Mucosa of descending colon (tissue), 3 donors: ENCODE measurements around the gene NFIX. TPM values are rescaled to one million over a fixed set of nuclear protein-coding genes. Genes with fewer than 3 reads are reported as not detected.
"Not testable (repeated sequence)": the region's sequence is repeated elsewhere in the genome, so short reads cannot be mapped to it uniquely, and the experiment has no call there.

Experiments
- ATAC-seq: fragments of 200-7000 bp; cut with Tn5 transposase; one replicate; pipeline ENCODE4 v1.9.1; 2020; ENCODE audit warnings: mild to moderate bottlenecking, moderate library complexity
- DNase-seq, 3 donors: peaks; one replicate each; pipeline ENCODE4 v3.0.0-alpha.2; 2020
- H3K36me3 ChIP-seq: fragments of 200-600 bp; one replicate; pipeline ENCODE4 v1.8.0; 2021; ENCODE audit warnings: low read depth, mild to moderate bottlenecking
- H3K4me1 ChIP-seq: fragments of 200-600 bp; one replicate; pipeline ENCODE4 v1.8.0; 2021; ENCODE audit warnings: low read depth, mild to moderate bottlenecking
- H3K4me3 ChIP-seq: fragments of 200-600 bp; one replicate; pipeline ENCODE4 v1.8.0; 2021; ENCODE audit warnings: mild to moderate bottlenecking
- H3K9me3 ChIP-seq: fragments of 200-600 bp; one replicate; pipeline ENCODE4 v1.8.0; 2021; ENCODE audit warnings: mild to moderate bottlenecking
- intact Hi-C, 2 donors: fragments of 100-400 bp; cut with DNase I in 1 of 2; cut with micrococcal nuclease in 1 of 2; formaldehyde crosslinking; loops; one replicate each; pipeline versions ENCODE4 v1.11.0 to v1.11.1; 2022; cut with DNase I, micrococcal nuclease
- total RNA-seq, 3 donors: library from RNA; stranded (reverse); fragmentation: NEBNext Ultra II Directional in 2 of 3; extraction: Animal tissue kit (Norgen Biotek cat#: 25700) in 2 of 3; gene quantifications; one replicate each; pipeline versions ENCODE4 v1.2.1 to v1.2.4, GENCODE V29; 2021 to 2023
- TF ChIP-seq, protein P1 (sequence below): fragments of 200-600 bp; IDR thresholded peaks from one replicate; pipeline ENCODE4 v1.8.0; 2022; ENCODE audit warnings: antibody characterized with exemption, mild to moderate bottlenecking
- donor health status: DM: no; HTN: no; CAD: no; lungs with moderate emphysema.
- donor health status: DM: no; HTN: no; CAD: no.
- donor health status: DM: no; HTN: yes; CAD: no.

NFIX gene
- total RNA-seq, 3 donors from 2014 or later: 59.4 to 238 (median 64.6) TPM

DNA sequence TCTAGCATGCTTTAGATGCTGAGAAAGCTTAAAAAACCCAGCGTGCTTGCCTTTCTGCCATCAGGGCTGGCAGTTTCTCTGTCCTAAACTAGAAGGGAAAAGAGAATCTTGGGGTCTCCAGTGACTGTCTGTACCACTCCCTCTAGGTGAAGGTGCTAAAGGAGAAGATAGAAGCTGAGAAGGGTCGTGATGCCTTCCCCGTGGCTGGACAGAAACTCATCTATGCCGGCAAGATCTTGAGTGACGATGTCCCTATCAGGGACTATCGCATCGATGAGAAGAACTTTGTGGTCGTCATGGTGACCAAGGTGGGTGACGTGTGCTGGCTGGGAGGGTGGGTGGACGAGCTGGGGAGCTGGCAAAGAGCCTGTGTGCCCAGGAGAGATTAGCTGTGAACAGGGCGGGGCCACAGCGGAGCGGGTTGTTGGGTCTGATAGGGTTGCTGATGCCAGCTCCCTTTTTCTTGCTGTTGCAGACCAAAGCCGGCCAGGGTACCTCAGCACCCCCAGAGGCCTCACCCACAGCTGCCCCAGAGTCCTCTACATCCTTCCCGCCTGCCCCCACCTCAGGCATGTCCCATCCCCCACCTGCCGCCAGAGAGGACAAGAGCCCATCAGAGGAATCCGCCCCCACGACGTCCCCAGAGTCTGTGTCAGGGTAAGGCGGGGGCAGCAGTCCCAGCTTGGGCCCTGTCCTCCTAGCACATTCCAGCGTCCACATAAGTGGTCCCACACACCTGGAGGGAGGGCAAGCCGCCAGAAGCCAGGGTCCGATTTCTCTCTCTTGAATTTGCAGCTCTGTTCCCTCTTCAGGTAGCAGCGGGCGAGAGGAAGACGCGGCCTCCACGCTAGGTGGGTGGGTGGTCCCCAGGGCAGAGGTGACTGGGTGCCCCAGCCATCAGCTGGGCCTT, 47.3 kb upstream of the NFIX start:
- intact Hi-C loops: loop anchor here in 1 of 2 donors (10.0 kb wide), 1 partner anchor 63 kb away; the partner anchor contains the start of genes DNASE2 and KLF1
- Histone ChIP-seq H3K9me3 (no peaks in the 10 kb centered on the region), H3K4me3 (no peak overlapping the region), H3K4me1 (peaks cover 17% of the 10 kb centered on the region), H3K36me3 (peaks cover 8% of the 10 kb centered on the region)
- DNase-seq (no peak), ATAC-seq (no peak)
- TF ChIP-seq, protein P1, sequence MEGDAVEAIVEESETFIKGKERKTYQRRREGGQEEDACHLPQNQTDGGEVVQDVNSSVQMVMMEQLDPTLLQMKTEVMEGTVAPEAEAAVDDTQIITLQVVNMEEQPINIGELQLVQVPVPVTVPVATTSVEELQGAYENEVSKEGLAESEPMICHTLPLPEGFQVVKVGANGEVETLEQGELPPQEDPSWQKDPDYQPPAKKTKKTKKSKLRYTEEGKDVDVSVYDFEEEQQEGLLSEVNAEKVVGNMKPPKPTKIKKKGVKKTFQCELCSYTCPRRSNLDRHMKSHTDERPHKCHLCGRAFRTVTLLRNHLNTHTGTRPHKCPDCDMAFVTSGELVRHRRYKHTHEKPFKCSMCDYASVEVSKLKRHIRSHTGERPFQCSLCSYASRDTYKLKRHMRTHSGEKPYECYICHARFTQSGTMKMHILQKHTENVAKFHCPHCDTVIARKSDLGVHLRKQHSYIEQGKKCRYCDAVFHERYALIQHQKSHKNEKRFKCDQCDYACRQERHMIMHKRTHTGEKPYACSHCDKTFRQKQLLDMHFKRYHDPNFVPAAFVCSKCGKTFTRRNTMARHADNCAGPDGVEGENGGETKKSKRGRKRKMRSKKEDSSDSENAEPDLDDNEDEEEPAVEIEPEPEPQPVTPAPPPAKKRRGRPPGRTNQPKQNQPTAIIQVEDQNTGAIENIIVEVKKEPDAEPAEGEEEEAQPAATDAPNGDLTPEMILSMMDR: no peak

DNA sequence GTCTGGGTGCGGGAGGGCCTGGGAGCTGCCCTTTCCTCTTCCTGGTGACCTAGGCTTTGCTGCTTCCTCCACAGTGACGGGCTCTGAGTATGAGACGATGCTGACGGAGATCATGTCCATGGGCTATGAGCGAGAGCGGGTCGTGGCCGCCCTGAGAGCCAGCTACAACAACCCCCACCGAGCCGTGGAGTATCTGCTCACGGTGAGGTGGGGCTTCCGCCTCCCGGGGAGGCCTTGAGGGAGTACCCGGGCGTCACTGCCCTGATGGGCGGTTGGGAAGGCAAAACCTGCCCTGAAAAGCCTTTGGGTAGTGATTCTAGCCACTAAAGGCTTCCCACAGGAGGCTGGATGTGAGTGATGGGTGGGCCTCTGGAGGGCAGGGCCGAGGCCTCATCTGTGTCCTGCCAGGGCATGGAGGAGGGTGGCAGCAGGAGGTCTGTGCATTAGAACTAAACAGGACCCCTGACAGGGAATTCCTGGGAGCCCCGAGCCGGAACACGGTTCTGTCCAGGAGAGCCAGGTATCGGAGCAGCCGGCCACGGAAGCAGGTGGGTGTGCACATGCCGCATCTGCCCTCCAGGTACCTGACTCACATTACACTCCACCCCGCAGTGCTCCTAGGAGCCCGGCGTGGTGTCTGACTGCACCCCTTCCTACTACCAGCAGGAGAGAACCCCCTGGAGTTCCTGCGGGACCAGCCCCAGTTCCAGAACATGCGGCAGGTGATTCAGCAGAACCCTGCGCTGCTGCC, 46.5 kb upstream of the NFIX start:
- peaks cover 15% of the 10 kb centered on the region for H3K4me1 ChIP-seq
- DNase-seq: no peak
- no peaks in the 10 kb centered on the region for H3K9me3 ChIP-seq
- peaks cover 8% of the 10 kb centered on the region for H3K36me3 ChIP-seq
- TF ChIP-seq, protein P1: no peak
- no peak overlapping the region for H3K4me3 ChIP-seq
- ATAC-seq: no peak
- intact Hi-C loops: loop anchor here in 1 of 2 donors (10.0 kb wide), 1 partner anchor 64 kb away; the partner anchor contains the start of genes DNASE2 and KLF1

DNA sequence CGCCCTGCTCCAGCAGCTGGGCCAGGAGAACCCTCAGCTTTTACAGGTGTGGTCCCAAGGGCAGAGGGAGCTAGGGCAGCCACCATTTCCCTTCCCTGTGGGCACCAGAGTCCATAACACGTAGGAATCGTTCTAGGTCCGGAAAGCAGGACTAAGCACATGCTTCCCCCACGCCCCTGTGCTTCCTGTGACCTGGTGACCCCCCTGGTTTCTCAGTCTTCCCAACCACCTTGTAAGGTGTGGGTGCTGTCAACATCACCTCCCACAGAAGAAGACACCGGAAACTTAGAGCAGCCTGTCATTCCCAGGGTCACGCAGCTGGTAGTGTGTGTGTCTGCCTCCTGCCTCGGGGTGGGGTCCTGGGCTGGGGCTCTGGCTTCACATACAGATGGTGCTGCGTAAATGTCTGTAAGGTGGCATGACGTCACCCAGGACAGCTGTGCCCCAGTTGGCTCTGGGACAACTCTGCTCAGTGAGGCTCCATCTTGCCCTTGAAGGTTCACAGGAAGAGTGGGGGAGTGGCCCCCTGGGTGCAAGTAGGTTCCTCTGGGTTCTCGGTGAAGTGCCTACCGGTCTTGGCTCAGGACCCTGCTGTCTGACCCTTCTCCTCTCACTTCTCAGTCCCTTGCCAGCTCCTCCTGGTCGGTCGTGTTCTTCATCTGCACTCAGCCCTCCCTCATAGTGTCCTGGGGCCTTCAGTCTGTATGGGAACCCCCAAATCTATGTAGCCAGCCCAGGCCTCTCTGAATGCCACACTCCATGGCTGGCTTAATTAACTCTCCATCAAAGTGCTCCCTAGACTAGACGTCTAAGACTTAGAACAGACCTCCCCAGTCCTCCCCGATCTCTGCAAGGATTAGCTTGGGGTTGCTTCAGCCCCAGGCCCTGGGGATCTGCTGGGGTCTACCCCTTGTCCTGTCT, 45.7 kb upstream of the NFIX start:
- intact Hi-C loops: loop anchor here in 1 of 2 donors (10.0 kb wide), 1 partner anchor 65 kb away; the partner anchor contains the start of genes DNASE2 and KLF1
- TF ChIP-seq, protein P1: no peak
- no peak for ATAC-seq
- Histone ChIP-seq H3K36me3 (peaks cover 8% of the 10 kb centered on the region), H3K9me3 (no peaks in the 10 kb centered on the region), H3K4me1 (peaks cover 23% of the 10 kb centered on the region), H3K4me3 (no peak overlapping the region)
- no peak for DNase-seq

DNA sequence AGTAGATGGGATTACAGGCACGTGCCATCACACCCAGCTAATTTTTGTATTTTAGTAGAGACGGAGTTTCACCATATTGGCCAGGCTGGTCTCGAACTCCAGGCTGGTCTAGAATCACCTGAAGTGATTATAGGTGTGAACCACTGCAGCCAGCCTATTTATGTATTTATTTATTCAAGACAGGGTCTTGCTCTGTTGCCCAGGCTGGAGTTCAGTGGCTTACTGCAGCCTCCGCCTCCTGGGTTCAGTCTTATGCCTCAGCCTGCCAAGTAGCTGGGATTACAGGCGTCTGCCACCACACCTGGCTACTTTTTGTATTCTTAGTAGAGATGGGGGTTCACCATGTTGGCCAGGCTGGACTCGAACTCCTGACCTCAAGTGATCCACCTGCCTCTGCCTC, 43.2 kb upstream of the NFIX start:
- not testable (repeated sequence) for H3K36me3 ChIP-seq, ATAC-seq

DNA sequence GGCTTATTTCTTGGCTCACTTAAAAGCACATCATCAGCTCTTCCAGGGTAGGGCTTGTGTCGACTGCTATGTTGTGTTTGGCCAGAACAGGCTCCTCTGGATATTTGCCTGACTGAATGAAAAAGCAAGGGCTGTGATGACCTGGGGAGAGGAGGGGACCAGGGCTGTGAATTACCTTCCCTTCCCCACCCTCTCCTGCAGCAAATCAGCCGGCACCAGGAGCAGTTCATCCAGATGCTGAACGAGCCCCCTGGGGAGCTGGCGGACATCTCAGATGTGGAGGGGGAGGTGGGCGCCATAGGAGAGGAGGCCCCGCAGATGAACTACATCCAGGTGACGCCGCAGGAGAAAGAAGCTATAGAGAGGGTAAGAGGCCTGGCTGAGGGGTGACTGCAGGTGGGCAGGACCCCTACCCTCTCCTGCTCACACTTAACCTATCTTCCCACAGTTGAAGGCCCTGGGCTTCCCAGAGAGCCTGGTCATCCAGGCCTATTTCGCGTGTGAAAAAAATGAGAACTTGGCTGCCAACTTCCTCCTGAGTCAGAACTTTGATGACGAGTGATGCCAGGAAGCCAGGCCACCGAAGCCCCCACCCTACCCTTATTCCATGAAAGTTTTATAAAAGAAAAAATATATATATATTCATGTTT, 42.7 kb upstream of the NFIX start:
- ATAC-seq (no peak), DNase-seq (no peak)
- Histone ChIP-seq H3K36me3 (peaks cover 8% of the 10 kb centered on the region), H3K9me3 (no peaks in the 10 kb centered on the region), H3K4me3 (no peak overlapping the region), H3K4me1 (peaks cover 30% of the 10 kb centered on the region)
- TF ChIP-seq, protein P1: no peak
- intact Hi-C loops: no loop called here

More for the DNA sequence above, 43.2 kb upstream of the NFIX start:
- intact Hi-C loops, DNase-seq, H3K4me3 ChIP-seq, H3K9me3 ChIP-seq: not testable (repeated sequence)
- H3K4me1 ChIP-seq: peaks cover 34% of the 10 kb centered on the region
